Activated CD4-positive, alpha-beta T cell treated with anti-CD3 and anti-CD28 coated beads, Interleukin-2, amount 50 U/mL, for 16 hours (primary cell): Measurements from ENCODE around the gene RBM45.
"Not testable (repeated sequence)": the region's sequence is repeated elsewhere in the genome, so short reads cannot be mapped to it uniquely, and the experiment has no call there.

Source experiments
- DNase-seq: peaks from one replicate; pipeline ENCODE4 v3.0.0-alpha.2; 2020

Gene RBM45

DNA sequence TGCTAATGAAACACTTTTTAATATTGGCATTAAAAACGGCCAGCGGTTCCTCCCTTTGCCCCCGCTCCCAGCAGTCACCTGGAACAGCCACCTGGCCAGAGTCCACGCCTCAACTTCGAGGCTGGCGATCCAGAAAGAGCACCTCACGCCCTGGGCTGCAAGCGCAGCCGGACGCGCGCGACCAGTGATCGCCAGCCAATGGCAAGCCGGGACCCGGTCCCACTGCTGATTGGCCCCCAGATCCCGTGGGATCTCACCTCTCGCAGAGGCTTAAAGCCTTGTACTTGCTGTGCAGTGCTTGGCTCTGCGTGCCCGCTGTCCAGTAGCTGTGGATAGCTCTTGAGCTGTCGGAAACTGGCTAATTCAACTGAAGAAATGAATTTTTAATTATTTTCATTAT is 4.1 kb upstream of the RBM45 start:
- DNase-seq = no peak

DNA sequence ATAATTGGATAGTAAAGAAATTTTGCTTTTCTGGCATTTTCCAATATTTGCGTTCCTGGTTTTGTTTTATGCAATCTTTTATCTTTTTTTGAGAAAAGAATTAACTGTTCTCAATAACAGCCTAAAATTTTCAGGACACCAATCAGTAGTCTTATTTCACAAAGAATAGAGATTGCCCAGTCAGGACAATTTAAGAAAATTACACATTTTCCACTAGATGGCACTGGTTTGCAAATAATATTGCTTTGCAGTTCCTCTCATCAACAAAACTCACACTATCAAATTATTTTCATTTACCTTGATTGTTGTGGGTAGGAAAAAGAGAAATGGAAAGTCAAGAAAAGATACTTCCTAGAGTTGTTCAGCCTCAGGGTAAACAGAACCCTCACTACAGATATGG is 2.4 kb upstream of the RBM45 start:
- DNase-seq = peak; percentile 54

DNA sequence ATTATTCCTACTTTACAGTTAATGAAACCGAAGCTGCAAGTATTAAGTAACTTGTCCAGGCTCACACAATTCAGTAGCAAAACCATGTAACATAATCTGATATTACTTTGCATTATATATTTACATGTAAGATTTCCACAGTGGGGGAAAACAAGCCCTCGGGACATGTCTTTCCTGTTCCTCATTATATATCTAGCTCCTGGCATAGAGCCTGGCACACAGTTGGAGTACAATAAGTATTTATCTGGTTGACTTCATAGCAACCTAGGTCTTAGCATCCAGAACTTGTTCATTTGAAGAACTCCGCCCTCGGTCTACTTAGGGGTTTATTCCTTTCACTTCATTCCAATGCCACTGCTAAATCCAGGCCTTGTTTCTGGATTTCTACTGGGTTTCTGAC is 1.6 kb upstream of the RBM45 start:
- no peak for DNase-seq

DNA sequence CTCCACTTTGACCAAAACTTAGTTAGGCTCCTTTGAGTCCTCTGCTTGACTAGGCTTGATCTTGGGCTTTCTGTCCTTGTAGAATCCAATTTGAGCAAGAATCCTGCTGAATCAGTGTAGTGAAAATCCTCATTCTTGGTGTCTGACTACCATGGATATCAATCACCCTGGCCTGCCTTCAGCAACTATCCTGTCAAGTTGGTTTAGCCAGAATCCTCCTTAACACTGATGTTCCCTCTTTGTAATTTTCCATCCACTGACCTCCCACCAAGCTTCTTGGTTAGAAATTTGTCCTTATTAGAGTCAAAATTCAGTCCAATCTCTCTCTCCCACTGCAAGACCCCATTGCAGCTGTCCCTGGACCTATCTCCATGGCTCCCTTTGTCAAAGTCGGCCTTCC is 494 bp upstream of the RBM45 start:
- DNase-seq = no peak

DNA sequence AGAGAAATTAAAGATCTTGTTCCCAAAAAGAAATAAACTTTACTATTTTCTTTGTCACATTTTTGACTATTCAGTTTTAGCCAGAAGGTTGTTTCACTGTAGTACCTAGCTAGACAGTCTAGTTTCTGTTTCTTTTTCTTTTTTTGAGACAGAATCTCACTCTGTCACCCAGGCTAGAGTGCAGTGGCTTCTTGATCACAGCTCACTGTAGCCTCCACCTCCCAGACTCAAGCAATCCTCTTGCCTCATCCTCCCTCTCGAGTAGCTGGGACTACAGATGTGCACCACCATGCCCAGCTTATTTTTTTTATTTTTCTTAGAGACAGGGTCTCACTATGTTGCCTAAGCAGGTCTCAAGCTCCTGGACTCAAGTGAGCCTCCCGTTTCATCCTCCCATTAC is 2.2 kb downstream of the RBM45 start:
- DNase-seq = no peak

DNA sequence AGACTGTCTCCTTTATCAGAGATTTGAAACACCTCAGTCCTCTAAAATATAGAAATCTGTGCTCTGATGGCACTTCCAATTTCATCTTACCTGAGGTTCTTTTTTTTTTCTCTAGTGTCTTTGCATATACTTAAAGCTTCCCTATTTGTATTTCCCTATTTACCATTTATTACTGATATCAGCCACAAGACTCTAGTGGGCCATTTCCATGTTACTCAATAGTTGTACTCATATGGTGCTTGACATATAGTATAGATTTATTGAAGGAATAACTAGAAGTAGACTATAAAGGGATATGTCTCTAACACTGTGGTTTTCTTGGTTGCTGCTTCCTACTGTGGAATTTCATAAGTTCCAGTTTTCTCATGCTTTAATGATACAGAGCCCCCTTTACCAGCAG is 3.0 kb downstream of the RBM45 start:
- no peak for DNase-seq

DNA sequence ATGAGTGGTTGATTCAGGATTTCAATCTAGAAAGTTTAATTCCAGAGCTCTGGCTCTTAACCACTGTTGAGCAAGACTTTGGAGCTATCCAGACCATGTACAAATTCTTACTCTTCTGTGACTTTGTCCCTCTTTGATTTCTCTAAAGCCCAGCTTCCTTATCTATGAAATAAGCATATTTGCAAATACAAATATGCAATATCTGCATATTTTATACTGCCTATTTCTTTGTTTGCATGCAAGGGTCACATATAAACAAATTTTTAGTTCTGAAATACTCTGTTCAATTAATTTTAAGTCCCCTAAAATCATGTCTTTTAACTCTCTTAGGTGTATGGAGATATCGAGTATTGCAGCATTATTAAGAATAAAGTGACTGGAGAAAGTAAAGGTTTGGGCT is 5.5 kb downstream of the RBM45 start:
- no peak for DNase-seq

DNA sequence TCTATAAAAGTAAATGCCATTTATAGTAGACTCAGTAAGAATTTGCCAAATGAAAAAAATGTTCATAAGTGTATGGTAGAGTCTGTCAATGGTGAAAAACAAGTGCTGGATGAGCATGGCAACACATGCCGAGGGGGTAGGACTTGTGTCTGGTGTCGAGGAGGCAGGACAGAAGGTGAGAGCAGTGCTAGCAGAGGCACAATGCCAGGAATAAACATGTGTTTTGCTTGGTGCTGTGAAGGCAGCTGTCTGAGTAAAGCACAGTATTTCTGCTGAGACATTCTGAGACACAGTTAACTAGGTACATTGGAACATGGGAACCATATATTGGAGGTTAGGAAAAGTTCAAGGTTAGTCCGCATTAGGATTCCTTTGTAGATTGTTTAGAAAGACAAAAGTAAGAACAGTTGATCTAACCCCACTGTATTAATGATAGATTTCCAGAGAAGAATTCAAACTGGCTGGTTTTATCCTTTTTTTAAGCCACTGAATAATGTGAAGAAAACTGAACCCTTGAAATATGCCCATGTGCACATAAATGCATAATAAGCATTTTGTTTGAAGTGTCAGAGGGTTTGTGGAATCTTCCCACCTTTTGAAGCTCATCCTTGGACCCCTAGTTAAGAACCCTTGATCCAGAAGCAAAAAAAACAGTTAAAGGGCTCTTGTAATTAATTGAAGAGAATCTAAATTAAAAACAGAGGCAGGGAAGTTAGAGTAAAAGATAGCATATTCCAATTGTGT is 7.1 kb downstream of the RBM45 start:
- no peak for DNase-seq

DNA sequence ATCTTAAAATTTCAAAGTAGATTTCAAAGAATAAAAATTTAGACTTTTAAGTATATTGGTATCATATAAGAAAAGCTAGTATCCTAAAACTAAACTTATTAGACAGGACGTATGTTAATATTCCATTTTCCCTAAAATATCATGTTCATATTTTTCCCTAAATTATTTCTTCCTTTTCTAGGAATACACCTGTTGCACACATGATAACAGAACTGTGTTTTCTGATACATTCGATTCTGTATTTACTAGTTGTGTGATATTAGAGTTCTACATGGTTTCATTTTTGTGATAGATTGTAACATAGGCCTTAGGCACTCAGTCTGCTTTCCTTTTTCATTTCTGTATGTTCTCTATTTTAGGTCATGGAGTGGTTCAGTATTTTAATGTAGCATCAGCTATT is 10.9 kb downstream of the RBM45 start:
- no peak for DNase-seq

DNA sequence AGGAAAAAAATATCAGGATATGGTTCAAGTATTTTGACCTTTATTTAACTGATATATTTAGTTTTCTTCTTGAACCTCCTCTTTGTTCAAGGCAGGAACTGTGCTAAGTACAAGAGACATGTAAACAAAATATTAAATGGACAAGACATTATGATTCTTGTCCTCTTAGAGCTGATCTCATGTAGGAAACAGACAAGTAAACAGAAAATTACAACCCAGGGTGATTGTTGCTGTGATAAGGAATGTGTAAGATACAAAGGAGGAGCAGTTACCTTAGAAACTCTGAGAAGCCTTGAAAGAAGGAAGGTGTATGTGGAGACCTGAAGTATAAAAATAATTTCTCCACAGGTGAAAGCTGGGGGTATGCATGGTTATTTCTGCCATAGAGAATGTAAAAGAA is 12.9 kb downstream of the RBM45 start:
- no peak for DNase-seq

DNA sequence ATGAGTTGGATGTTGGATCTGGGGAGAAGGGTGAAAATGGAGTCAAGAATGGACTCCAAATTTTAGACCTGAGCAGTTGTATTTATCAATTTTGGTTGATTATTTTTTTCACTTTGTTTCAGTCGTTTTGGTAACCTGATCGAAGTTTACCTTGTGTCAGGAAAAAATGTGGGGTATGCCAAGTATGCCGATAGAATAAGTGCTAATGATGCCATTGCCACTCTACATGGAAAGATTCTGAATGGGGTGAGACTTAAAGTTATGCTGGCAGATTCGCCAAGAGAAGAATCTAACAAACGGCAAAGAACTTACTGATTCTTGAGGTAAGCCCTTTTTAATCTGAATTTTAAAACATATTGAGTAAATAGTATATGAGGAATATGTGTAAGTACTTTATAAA is 13.6 kb downstream of the RBM45 start:
- DNase-seq = no peak

DNA sequence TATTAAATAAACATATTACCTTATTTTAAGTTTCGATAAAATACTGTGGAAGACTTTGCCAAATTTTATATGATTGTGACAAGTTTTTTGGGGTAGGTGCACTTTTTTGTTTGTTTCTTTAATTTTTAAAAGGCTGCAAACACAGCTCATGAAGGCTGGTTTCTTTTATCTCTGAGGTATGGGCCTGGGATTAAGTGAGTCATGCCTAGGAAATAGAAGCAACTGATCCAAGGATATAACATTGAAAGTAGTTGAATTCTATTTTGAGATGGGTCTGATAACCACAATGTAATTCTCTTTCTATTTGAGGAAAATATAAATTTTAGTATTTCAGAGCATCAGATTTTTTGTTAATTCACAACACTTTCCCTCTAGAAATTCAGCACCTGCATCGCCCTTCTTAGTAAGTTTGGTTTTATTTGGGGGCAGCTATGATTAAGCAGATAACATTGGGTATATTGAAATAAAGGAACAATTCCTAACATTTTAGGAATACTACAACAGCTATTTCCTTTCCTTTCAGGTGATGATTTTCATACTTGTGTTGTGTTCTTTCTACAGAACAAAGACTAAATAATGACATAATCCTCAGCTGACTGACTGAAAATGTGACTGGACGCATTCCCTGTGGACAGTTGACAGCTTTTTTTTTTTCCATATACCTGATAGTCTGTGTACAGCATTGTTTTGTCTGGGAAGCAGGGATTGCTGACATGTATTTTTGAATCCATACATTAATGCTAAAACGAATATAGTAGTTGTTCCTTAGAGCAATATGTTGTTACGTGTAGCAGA is 16.8 kb downstream of the RBM45 start:
- no peak for DNase-seq

DNA sequence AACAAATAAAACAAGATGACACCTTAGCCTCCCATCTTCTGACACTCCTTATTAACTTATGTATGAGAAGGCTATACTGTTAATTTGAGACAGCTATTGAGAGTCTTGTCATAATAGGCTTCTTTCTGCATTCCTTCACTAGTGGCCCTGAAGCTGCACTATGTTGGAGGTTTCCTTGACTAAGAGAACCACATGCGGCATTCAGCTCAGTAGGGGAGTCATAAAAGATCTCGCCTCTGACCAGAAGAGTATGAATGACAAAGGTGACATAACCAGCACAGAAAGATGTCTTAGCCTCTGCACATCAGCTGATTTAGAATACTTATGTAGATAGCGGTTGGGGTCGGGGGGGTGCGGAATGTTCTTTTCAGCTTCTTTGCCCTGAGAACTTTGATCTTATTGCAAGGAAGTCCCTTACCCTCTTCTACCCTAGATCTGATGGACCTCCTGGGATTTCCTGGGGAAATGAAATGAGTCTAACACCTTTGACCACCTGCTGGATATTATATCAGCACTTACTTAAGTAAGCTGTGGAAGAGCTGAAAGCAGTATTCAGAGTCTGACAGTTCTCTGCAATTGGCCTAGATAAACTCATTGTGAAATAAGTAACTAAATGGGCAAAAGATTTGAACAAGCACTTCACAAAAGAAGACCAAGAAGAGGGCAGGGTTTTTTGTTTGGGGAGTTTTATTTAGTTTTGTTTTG is 24.2 kb downstream of the RBM45 start:
- DNase-seq = no peak

DNA sequence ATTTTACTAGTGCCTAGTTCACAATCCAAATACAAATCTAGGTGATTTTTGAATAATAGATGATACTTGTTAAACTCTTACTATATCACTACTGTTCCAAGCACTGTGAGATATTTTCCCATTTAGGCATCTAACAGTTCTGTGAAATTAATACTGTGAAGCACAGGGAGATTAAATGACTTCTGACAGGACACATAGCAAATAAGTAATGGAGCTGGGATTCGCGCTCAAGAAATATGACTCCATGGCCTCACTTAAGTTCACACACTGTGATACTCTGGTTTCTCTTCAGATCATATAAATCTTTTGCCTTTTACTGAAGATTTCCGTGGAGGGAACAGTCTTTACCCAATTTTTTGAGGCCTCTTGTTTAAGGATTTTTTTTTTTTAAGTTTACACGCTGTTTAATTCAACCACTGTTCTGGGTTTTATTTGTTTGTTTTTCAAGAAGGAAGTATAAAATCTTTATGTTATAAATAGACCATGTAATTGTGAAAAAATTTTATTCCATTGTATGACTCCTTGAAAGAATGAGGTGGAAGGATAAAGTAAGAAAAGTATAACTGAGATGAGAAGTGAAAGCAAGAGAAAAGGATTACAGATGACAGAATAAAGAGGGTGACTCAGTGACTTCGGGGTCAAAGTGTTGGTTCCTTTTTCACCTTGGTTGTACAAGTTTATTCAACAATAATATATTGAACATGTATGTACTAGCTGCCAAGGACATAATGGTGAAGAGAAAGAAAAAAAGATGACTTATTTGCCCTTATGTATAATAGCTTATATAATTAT is 30.2 kb downstream of the RBM45 start:
- no peak for DNase-seq

DNA sequence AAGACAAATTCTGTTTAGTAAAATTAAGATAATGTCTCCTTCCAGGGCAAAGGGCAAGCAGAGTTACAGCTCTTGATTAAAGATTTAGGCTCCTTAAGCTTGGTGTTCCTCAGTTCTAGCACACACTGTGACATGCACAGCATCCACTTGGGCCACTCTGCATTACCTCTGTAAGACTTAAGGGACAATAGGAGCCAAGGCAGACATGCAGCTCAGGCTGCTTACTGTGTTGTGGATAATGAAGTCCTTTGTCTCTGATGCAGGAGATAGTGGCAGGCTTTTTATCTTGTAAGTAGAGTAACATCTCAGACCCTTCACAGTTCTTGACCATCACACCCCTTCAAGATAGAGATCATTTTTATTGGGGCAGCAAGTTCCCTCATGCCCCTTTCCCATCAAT is 31.2 kb downstream of the RBM45 start:
- no peak for DNase-seq

DNA sequence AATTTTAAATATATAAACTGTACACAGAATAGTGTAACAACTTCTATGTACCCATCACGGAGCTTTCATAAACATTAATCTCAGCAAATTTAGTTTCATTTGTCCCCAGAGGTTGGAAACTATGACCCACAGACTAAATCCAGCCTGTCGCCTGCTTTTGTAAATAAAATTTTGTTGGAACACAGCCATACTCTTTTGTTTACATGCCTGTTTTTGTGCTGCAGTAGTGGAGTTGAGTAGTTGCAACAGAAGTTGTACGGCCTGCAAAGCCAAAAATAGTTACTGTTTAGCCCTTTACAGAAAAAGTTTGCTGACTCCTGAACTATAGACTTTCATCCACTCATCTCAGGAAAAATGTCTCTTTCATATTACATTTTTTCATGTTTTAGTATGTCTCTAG is 39.8 kb downstream of the RBM45 start:
- no peak for DNase-seq

DNA sequence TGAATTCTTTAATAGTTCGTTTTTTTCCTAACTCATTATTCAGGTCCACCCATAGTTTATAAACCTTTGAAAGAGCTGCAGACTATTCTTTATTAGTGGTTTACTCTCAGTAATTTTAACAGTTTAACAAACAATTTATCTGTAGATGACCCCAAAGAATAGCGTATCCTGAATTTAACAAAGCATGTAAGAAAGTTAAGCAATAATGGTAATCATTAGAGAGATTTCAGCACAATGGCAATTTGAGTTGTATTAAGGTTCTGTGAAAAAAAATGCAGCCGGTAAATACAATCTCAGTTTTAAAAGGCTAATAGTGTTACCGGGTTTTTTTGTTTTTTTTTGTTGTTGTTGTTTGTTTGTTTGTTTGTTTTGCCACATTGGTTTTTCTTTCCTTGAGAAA is 40.3 kb downstream of the RBM45 start:
- no peak for DNase-seq

DNA sequence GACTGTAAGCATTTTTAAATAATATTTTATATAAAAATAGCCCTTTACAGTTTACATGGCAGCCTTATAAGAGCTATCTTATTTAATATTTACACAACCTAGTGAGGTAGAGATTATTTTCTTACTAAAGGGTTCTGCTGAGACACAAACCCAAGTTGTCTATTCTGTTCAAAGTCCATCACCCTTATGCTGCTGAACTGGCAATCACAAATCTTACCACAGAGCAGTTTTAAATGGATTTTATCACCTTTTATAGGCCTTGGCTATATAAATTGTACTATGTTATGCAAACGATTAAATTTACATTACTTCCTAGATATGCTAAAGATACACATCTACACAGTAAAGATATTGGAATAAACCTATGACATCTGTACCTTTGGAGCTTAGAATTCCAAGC is 40.7 kb downstream of the RBM45 start:
- no peak for DNase-seq

DNA sequence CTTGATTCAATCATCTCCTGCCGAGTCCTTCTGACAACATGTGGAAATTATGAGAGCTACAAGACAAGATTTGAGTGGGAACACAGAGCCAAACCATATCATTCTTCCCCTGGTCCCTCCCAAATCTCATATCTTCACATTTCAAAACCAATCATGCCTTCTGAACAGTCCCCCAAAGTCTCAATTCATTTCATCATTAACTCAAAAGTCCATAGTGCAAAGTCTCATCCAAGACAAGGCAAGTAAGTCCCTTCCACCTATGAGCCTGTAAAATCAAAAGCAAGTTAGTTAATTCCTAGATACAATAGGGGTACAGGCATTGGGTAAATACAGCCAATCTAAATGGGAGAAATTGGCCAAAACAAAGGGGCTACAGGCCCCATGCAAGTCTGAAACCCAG is 41.6 kb downstream of the RBM45 start:
- DNase-seq = not testable (repeated sequence)

DNA sequence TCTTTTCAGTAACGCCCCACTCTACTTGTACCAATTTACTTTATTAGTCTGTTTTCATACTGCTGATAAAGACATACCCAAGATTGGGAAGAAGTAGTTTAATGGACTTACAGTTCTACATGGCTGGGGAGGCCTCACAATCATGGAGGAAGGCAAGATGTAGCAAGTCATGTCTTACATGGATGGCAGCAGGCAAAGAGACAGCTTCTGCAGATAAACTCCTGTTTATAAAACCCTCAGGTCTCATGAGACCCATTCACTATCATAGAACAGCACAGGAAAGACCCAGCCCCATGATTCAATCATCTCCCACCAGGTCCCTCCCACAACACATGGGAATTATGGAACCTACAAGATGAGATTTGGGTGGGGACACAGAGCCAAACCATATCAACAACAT is 43.3 kb downstream of the RBM45 start:
- DNase-seq = no peak

DNA sequence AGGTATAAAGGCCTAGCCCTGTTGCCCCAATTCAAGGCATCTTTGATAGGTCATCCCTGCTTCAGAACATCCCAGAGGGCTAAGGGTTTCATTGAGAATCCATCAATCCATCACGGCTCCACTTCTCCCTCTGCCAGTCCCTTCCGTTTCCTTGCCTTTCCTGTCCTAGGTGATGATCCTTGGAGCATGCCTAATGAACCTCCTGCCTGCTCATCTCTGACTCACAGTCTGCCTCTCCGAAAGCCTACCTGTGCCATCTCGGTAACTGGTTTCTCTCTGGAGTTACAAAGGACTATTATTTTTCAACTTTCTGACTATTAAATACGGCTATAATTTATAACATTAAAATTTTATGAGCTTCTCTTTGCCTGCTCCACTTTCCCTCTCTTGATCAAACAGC is 45.3 kb downstream of the RBM45 start:
- no peak for DNase-seq

DNA sequence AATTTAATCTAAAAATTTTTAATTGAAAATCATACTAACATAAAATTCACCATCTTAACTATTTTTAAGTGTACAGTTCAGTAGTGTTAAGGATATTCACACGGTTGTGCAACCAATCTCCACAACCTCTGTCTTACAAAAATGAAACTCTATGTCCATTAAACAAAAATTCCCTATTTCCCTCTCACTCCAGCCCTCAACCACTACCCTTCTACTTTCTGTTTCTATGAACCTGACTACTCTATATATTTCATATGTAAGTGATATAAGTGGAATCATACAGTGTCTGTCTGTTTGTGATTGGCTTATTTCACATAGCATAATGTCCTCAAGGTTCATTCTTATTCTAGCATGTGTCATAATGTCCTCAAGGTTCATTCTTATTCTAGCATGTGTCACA is 47.7 kb downstream of the RBM45 start:
- no peak for DNase-seq

DNA sequence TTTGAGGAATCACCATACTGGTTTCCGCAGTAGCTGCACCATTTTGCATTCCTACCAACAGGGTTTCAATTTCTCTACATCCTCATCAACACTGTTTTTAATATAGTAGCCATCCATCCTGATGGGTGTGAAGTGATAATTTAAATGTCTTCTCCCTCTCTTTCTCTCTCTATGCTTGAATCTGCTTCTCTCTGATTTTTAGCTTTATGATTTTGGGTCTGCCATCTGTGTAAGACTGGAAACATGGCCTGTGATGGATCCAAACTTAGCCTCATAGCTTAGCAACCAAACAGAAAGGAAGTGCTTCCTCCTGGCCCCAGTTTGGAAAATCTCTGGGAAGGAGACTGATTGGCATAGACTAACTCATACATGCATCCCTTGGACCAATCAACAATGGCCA is 48.4 kb downstream of the RBM45 start:
- no peak for DNase-seq
